ENCODE results near the gene METTL22.

METTL22 gene

DNA sequence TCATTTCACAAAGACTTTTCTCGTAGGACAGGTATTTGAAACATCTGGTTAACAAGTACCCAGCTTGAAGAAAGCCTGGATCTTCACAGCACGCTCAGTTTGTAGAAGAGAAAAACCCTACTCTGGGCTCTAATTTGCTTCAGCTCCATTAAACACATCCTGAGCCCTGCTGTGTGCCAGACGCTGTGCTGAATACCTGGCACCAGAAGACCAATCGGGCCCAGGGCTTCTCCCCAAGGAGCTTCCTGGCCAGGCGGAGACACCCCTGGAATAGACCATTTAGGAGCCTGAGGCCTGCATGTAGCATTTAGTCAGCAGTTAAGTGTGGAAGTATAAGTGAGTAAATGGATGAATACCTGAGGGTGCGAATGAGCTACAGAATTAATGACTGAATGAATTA is 44.0 kb downstream of the METTL22 start:
- no peak for DNase-seq (ENCODE audit: low read depth in 2 of 2)

GRCh38 chr16:8667492-8667891 is 46.0 kb downstream of the METTL22 start:
- DNase-seq (ENCODE audit: low read depth in 2 of 2) = no peak

DNA sequence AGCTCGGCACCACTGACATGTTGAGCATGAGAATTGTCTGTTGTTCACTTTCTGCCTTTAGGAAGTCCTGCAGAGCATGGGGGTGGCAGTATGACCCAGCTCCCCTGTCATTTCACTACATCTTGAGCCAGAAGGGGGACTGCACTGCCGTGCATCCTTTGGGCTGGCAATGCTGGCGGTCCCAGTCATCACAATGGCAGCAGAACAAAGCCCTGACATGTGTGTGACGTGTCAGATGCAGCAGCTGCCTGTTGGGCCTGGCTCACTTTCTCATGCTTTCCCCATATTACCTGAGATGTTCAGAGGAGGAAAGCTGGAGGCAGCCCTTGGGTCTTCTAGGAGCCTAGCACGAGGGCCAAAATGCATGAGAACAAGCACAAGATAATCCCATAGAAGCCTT is 46.6 kb downstream of the METTL22 start:
- DNase-seq (ENCODE audit: low read depth in 2 of 2) = no peak

GRCh38 chr16:8669481-8669880 is 48.0 kb downstream of the METTL22 start:
- no peak for DNase-seq (ENCODE audit: low read depth in 2 of 2)

GRCh38 chr16:8670014-8670560 is 48.6 kb downstream of the METTL22 start:
- no peak for DNase-seq (ENCODE audit: low read depth in 2 of 2)

GRCh38 chr16:8673611-8674412 is 52.3 kb downstream of the METTL22 start:
- DNase-seq (ENCODE audit: low read depth in 2 of 2) = no peak

GRCh38 chr16:8674413-8675022 is 53.0 kb downstream of the METTL22 start, which contains the start of gene ABAT:
TSS of gene ABAT (plus strand) at chr16:8674617. CDS start at chr16:8735740, 61,123 bp downstream.
- peak; percentile 70 to 81 for DNase-seq (ENCODE audit: low read depth in 2 of 2)

DNA sequence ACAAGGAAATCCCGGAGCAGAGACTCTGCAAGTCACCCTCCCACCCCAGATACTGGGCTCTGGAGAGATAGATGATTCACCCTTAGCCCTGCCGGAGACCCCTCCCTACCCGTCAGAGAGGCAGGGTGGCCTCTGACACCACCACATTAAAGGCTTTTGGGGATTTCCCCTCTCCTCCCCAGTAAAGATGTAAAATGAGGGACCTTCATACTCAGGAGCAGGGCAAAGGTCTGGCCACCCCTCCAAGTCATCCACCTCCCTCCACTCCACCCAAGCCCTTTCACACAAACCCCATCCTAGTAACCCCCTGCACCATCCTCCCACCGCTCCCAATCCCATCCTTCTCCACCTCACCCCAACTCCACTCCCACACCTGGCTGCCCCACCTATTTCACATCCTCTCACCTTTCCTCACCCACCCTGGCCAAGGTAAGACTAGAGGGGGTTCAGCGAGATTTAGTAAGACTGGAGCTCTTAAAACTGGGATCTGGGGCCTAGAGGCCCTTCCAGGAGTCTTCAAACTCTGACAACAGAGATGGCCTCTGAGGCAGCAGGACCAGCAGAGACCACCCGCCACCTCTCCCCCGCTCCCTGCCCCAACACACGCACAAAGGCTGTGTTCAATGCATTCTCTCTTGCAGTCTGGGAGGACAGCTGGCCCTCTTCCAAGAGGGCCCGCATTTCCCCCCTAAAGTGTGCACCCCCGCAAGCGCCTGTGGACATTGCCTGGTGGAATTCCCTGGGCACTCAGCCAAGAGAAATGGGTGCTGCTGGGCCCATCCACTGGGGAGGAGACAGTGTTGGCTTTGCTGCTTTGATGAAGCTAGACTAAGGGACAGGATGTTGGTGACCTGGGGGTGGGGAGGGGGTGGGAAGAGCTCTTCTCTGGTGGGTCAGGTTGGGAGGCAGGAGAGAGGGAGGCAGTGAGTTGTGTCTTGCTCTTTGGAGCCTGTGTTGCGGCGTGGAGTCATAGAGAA is 54.0 kb downstream of the METTL22 start:
- DNase-seq (ENCODE audit: low read depth in 2 of 2) = peak; percentile 12 to 26

DNA sequence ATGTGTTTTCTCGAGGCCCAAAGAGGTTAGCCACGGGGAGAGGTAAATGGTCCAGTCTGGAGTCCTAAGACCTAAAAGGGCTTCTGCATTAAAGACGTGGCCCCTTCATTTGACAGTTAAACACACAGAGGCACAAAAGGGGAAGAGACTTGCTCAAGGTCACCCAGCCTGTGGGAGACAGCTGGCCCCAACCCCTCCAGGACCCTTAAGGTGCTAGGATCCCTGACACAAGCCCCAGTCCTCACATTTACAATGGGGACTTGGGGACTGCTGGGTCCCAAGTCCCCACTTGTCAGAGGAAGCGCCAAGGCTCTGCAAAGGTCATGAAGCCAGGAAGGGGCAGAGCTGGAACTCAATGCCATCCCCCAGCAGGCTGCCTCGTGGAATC is 54.7 kb downstream of the METTL22 start:
- DNase-seq (ENCODE audit: low read depth in 2 of 2) = no peak

- DNase-seq (ENCODE audit: low read depth in 2 of 2) = no peak
Observed at GRCh38 chr16:8676737-8677375, 55.4 kb downstream of the METTL22 start.

DNA sequence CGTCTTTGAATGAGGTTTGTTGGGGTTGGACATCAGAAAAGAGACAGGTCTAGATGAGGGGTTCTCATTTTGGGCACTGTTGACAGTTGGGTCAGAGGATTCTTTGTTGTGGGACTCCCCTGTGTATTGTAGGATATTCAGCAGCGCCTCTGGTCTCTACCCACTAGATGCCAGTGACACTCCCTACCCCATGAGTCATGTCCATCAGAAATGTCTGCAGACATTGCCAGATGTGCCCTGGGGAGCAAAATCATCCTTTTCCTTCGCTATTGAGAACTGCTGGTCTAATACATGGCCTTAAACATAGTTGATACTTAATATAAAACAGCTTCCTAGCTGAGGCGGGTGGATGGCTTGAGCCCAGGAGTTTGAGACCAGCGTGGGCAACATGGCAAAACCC is 56.0 kb downstream of the METTL22 start:
- no peak for DNase-seq (ENCODE audit: low read depth in 2 of 2)

DNA sequence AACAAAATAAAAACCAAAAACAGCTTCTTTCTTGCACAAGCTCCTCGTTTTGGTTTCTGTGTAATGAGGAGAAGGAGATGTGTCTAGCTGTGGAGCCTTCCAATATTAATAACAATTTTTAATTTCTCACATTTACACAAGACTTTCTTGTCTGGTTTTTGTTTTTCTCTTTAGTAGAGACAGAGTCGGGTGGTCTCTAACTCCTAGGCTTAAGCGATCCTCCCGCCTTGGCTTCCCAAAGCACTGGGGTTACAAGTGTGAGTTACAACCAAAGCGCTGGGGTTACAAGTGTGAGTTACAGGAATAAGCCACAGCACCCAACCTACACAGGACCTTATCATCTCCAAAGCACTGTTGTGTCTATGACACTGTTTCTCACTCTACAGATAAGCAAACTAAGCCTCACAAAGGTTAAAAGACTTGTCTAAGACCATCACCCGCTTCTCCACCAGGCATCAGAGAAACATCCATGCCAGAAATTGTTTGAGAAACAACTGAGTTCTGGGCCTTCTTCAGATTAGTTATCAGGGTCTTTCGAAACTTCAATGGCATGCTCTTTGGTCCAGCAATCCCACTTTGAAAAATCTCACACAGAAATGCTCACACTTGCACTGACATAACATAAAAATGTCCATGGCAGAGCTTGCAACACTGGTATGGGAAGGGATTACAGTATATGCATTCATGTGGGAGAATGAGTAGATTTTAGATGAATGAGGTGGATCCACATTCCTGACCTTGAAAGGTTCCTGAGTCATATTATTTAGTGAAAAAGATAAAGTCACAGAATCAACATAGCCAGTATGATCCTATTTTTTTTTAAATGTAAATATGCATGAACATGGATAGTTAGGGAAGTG is 56.8 kb downstream of the METTL22 start:
- DNase-seq (ENCODE audit: low read depth in 2 of 2) = no peak

- DNase-seq (ENCODE audit: low read depth in 2 of 2) = no peak
Observed at GRCh38 chr16:8679151-8679550, 57.7 kb downstream of the METTL22 start.

GRCh38 chr16:8682551-8683259 is 61.2 kb downstream of the METTL22 start:
- DNase-seq (ENCODE audit: low read depth in 2 of 2) = no peak

- DNase-seq (ENCODE audit: low read depth in 2 of 2) = no peak
Observed at GRCh38 chr16:8683640-8684039, 62.1 kb downstream of the METTL22 start.

GRCh38 chr16:8685617-8686016 is 64.1 kb downstream of the METTL22 start:
- no peak for DNase-seq (ENCODE audit: low read depth in 2 of 2)

- no peak for DNase-seq (ENCODE audit: low read depth in 2 of 2)
Observed at GRCh38 chr16:8686031-8686621, 64.6 kb downstream of the METTL22 start.

GRCh38 chr16:8686879-8687278 is 65.4 kb downstream of the METTL22 start:
- no peak for DNase-seq (ENCODE audit: low read depth in 2 of 2)

- no peak for DNase-seq (ENCODE audit: low read depth in 2 of 2)
Observed at GRCh38 chr16:8689686-8690085, 68.2 kb downstream of the METTL22 start.

Data from stimulated activated CD8-positive, alpha-beta memory T cell treated with anti-CD3 and anti-CD28 coated beads, Interleukin-7, amount 100 ng/mL, for 1 hour (primary cell).